Panc1 (cell line): Measurements from ENCODE around the gene ICA1.

Source experiments
- POLR2AphosphoS5 ChIP-seq: IDR thresholded peaks from 2 replicates; pipeline ENCODE4 v1.6.1; 2012; ENCODE audit warnings: mild to moderate bottlenecking, low read depth, low read length, moderate library complexity
- REST ChIP-seq, 2 experiments: IDR thresholded peaks; 2 replicates each; pipeline ENCODE4 v1.6.1; 2011 to 2012; ENCODE audit warnings: low read depth in 2 of 2, control low read depth in 1 of 2, low read length in 1 of 2, mild to moderate bottlenecking in 1 of 2, moderate library complexity in 1 of 2; ENCODE audit not compliant: insufficient read depth in 1 of 2
- SIN3A ChIP-seq: IDR thresholded peaks from 2 replicates; pipeline ENCODE4 v1.6.1; 2012; ENCODE audit warnings: low read depth, mild to moderate bottlenecking, low read length, moderate library complexity, borderline replicate concordance; ENCODE audit not compliant: insufficient read depth
- TCF7L2 ChIP-seq: IDR thresholded peaks from 2 replicates; pipeline ENCODE4 v1.6.1; 2011; ENCODE audit warnings: mild to moderate bottlenecking, low read depth, low read length, inconsistent platforms
- TF ChIP-seq, protein P1 (sequence below): fragments of 450-650 bp; IDR thresholded peaks from 2 replicates; pipeline ENCODE4 v1.5.1; 2017; ENCODE audit warnings: mild to moderate bottlenecking

DNA sequence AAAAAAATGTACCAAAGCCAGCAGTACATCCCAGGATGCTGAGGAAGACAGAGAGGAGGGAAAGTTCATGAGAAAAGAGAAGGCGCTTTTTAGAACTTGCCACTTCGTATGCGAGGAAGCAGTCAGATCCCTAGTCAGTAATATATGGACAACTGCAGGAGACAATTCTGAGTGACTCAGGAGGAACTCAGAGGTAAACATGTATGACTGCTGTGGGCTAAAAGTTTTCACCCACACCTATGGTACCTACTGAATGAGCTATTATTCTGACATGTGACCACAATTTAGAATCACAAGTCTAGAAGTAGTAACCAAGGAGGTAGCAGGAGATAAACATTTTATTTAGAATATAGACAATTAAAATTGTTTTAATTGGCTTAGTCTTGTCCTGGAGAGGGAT is 126.5 kb downstream of the ICA1 start:
- TF ChIP-seq, protein P1, sequence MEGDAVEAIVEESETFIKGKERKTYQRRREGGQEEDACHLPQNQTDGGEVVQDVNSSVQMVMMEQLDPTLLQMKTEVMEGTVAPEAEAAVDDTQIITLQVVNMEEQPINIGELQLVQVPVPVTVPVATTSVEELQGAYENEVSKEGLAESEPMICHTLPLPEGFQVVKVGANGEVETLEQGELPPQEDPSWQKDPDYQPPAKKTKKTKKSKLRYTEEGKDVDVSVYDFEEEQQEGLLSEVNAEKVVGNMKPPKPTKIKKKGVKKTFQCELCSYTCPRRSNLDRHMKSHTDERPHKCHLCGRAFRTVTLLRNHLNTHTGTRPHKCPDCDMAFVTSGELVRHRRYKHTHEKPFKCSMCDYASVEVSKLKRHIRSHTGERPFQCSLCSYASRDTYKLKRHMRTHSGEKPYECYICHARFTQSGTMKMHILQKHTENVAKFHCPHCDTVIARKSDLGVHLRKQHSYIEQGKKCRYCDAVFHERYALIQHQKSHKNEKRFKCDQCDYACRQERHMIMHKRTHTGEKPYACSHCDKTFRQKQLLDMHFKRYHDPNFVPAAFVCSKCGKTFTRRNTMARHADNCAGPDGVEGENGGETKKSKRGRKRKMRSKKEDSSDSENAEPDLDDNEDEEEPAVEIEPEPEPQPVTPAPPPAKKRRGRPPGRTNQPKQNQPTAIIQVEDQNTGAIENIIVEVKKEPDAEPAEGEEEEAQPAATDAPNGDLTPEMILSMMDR: no peak
- TF ChIP-seq POLR2AphosphoS5 (no peak), SIN3A (no peak), REST (IDR thresholded peaks at IDR 0.05; ENCODE audit: insufficient read depth in 1 of 2, low read depth in 2 of 2, low read length in 1 of 2) (no peak), TCF7L2 (no peak)
